Left cardiac atrium (tissue), 4 donors: ENCODE data around the gene FTCDNL1. TPM values are rescaled to one million over a fixed set of nuclear protein-coding genes. Genes with fewer than 3 reads are reported as not detected.

Experiments used
- ATAC-seq, 2 donors: fragments of 200-7000 bp; cut with Tn5 transposase; one replicate each; pipeline ENCODE4 v1.9.1; 2020; ENCODE audit warnings: mild to moderate bottlenecking in 2 of 2, moderate library complexity in 2 of 2
- DNase-seq: peaks from one replicate; pipeline ENCODE4 v3.0.0-alpha.2; 2020
- intact Hi-C, 2 donors: fragments of 100-400 bp; cut with DNase I; formaldehyde crosslinking; loops; one replicate each; pipeline versions ENCODE4 v1.14.1 to v1.15.1; 2022 to 2023
- long read RNA-seq: library from polyadenylated mRNA; unstranded; transcript quantifications from one replicate; pipeline ENCODE4 v2.0.0, GENCODE V29; 2021
- total RNA-seq, 2 donors: library from RNA; stranded (reverse); fragmentation: NEBNext Ultra II Directional; extraction: Animal tissue kit (Norgen Biotek cat#: 25700); gene quantifications; one replicate each; pipeline ENCODE4 v1.2.1, GENCODE V29; 2021
- donor health status: DM: no; HTN: yes; CAD: no.
- donor health status: DM: no; HTN: yes; CAD: no; lungs with severe emphysema.
- donor health status: DM: yes; HTN: yes; CAD: no.
- donor health status: Dilated cardiomyopathy.

The FTCDNL1 gene
- 1 to 10 TPM; 3.4 to 7.8 TPM for total RNA-seq
- long read RNA-seq, partial matches to known transcripts = 0 of 3 reads
- long read RNA-seq, other reads (novel, unspliced or antisense) = 2 of 3 reads

GRCh38 chr2:199850718-199851500 is at the start of gene FTCDNL1:
FTCDNL1 (minus strand) TSS chr2:199851192; CDS start chr2:199848962, 2,230 bp downstream.
- intact Hi-C loops = no loop called here
- DNase-seq (peak; percentile 71), ATAC-seq (peak; percentile 93 to 97)

- no peak for ATAC-seq
- DNase-seq = no peak
- intact Hi-C loops = no loop called here
These were observed 45.6 kb upstream of the FTCDNL1 start for GRCh38 chr2:199896617-199897016.

- ATAC-seq = no peak
- intact Hi-C loops = no loop called here
- DNase-seq = no peak
These were observed 44.4 kb upstream of the FTCDNL1 start for GRCh38 chr2:199895406-199895805.

- ATAC-seq (no peak), DNase-seq (no peak)
These were observed 32.7 kb upstream of the FTCDNL1 start for GRCh38 chr2:199883474-199884212.

GRCh38 chr2:199882667-199883066 is 31.7 kb upstream of the FTCDNL1 start:
- intact Hi-C loops = no loop called here
- no peak for ATAC-seq
- no peak for DNase-seq

More at GRCh38 chr2:199883474-199884212, 32.7 kb upstream of the FTCDNL1 start:
- intact Hi-C loops = no loop called here

- intact Hi-C loops = no loop called here
- ATAC-seq (no peak), DNase-seq (no peak)
These were observed 24.4 kb upstream of the FTCDNL1 start for GRCh38 chr2:199875400-199875799.

- no peak for ATAC-seq
- intact Hi-C loops = no loop called here
- DNase-seq = no peak
These were observed 23.2 kb upstream of the FTCDNL1 start for GRCh38 chr2:199874209-199874608.

GRCh38 chr2:199870581-199870980 is 19.6 kb upstream of the FTCDNL1 start:
- ATAC-seq (no peak), DNase-seq (no peak)
- intact Hi-C loops = no loop called here

GRCh38 chr2:199869653-199870052 is 18.7 kb upstream of the FTCDNL1 start:
- intact Hi-C loops = loop anchor here in 1 of 2 donors (10.0 kb wide), 1 partner anchor 165 kb away; no protein-coding TSS in a partner anchor
- ATAC-seq (no peak), DNase-seq (no peak)

GRCh38 chr2:199869227-199869541 is 18.2 kb upstream of the FTCDNL1 start:
- intact Hi-C loops = loop anchor here in 1 of 2 donors (10.0 kb wide), 1 partner anchor 164 kb away; no protein-coding TSS in a partner anchor
- DNase-seq (no peak), ATAC-seq (no peak)

GRCh38 chr2:199868431-199869226 is 17.6 kb upstream of the FTCDNL1 start:
- ATAC-seq (no peak), DNase-seq (no peak)
- intact Hi-C loops = loop anchor here in 1 of 2 donors (10.0 kb wide), 1 partner anchor 164 kb away; no protein-coding TSS in a partner anchor

GRCh38 chr2:199865905-199866304 is 14.9 kb upstream of the FTCDNL1 start:
- DNase-seq = no peak
- intact Hi-C loops = loop anchor here in 1 of 2 donors (10.0 kb wide), 1 partner anchor 161 kb away; no protein-coding TSS in a partner anchor
- no peak for ATAC-seq

GRCh38 chr2:199862788-199863187 is 11.8 kb upstream of the FTCDNL1 start:
- intact Hi-C loops = loop anchor here in 1 of 2 donors (10.0 kb wide), 1 partner anchor 158 kb away; no protein-coding TSS in a partner anchor
- ATAC-seq = no peak
- DNase-seq = no peak

GRCh38 chr2:199861132-199861774 is 10.3 kb upstream of the FTCDNL1 start:
- intact Hi-C loops = loop anchor here in 1 of 2 donors (10.0 kb wide), 1 partner anchor 156 kb away; no protein-coding TSS in a partner anchor
- DNase-seq = no peak
- ATAC-seq = no peak

- no peak for DNase-seq
- intact Hi-C loops = no loop called here
- ATAC-seq = no peak
These were observed 4.8 kb upstream of the FTCDNL1 start for GRCh38 chr2:199855812-199856211.

- intact Hi-C loops = no loop called here
- ATAC-seq = peak in 1 of 2 donors; percentile 17
These were observed 891 bp upstream of the FTCDNL1 start for GRCh38 chr2:199851883-199852282.

GRCh38 chr2:199851501-199851810 is 464 bp upstream of the FTCDNL1 start:
- DNase-seq (no peak), ATAC-seq (no peak)
- intact Hi-C loops = no loop called here

More at GRCh38 chr2:199851883-199852282, 891 bp upstream of the FTCDNL1 start:
- no peak for DNase-seq

- DNase-seq (no peak), ATAC-seq (no peak)
- intact Hi-C loops = no loop called here
These were observed 724 bp downstream of the FTCDNL1 start for GRCh38 chr2:199850218-199850717.
